K562 (cell line): ENCODE data around the gene IL27RA. TPM values are rescaled to one million over a fixed set of nuclear protein-coding genes. Genes with fewer than 3 reads are reported as not detected.

Source experiments
- ATAC-seq: fragments of 200-7000 bp; cut with Tn5 transposase; 3 replicates; pipeline ENCODE4 v1.9.1; 2020; ENCODE audit warnings: moderate library complexity
- BruUV-seq: library from RNA; stranded (reverse); fragments of 400-500 nt; replicated peaks from 2 replicates; lab custom pipeline; 2021; lab: Mats Ljungman, UMichigan
- CTCF ChIA-PET: fragments of 300-600 bp; formaldehyde crosslinking; extraction: SDS; loops from one replicate; lab custom pipeline; 2021; ENCODE audit warnings: low intra/inter-chr PET ratio; lab: Yijun Ruan, JAX
- POLR2A ChIA-PET: fragments of 300-600, 350-650 bp; sonication (Branson Sonifier 250); formaldehyde crosslinking; extraction: SDS; loops from one replicate; lab custom pipeline; 2021; ENCODE audit warnings: antibody characterized with exemption, inconsistent platforms; lab: Yijun Ruan, JAX
- DNase-seq, 4 experiments: peaks; one replicate each; pipeline versions ENCODE4 v3.0.0 to v3.0.0-alpha.2; 2011 to 2018; ENCODE audit warnings: low spot score in 3 of 4, mixed read lengths in 3 of 4; ENCODE audit errors: extremely low read depth in 1 of 4
- FAIRE-seq: peaks from 2 replicates; lab custom pipeline; 2011; peaks lifted over from hg19 to GRCh38; lab: Jason Lieb, UNC
- H2AFZ ChIP-seq: 2 replicates; pipeline ENCODE4 v1.6.0; 2011; ENCODE audit warnings: low read depth, low read length, control low read depth, inconsistent platforms
- H3K27ac ChIP-seq: fragments of 200-600 bp; 3 replicates; pipeline ENCODE4 v1.8.0; 2011; ENCODE audit warnings: low read depth, mild to moderate bottlenecking, control low read depth, inconsistent platforms, low read length, moderate library complexity, mixed read lengths; ENCODE audit errors: extremely low read depth
- H3K27me3 ChIP-seq, 2 experiments: fragments of 300-600 bp in 1 of 2; 2 replicates in 1 of 2; 3 replicates in 1 of 2; pipeline versions ENCODE4 v1.6.0 to v1.8.0; 2011; ENCODE audit warnings: inconsistent platforms in 2 of 2, low read length in 2 of 2, mild to moderate bottlenecking in 1 of 2, mixed read lengths in 1 of 2, moderate library complexity in 1 of 2; ENCODE audit not compliant: control insufficient read depth in 2 of 2, insufficient read depth in 2 of 2
- H3K36me3 ChIP-seq: fragments of 300-600 bp; 3 replicates; pipeline ENCODE4 v1.8.0; 2011; ENCODE audit warnings: mild to moderate bottlenecking, low read length, inconsistent platforms; ENCODE audit not compliant: control insufficient read depth, insufficient read depth
- H3K4me1 ChIP-seq, 2 experiments: fragments of 200-600 bp in 1 of 2; replicated peaks in 1 of 2; 2 replicates in 1 of 2; 3 replicates in 1 of 2; pipeline versions ENCODE4 v1.5.1 to v1.8.0; 2011; ENCODE audit warnings: inconsistent platforms in 2 of 2, low read length in 2 of 2, mild to moderate bottlenecking in 1 of 2, mixed read lengths in 1 of 2, moderate library complexity in 1 of 2; ENCODE audit not compliant: control insufficient read depth in 2 of 2, insufficient read depth in 2 of 2
- H3K4me2 ChIP-seq: 2 replicates; pipeline ENCODE4 v1.6.1; 2011; ENCODE audit warnings: low read length, control low read depth, inconsistent platforms, mixed read lengths; ENCODE audit not compliant: insufficient read depth
- H3K4me3 ChIP-seq: fragments of 200-600 bp; sonication (generic), shearing (Covaris generic); 2 replicates; pipeline ENCODE4 v1.5.1; 2016; ENCODE audit warnings: control low read depth, inconsistent platforms
- H3K79me2 ChIP-seq: fragments of 200-600 bp; 3 replicates; pipeline ENCODE4 v1.8.0; 2011; ENCODE audit warnings: low read length, inconsistent platforms; ENCODE audit not compliant: control insufficient read depth, insufficient read depth
- H3K9ac ChIP-seq, 2 experiments: 2 replicates each; pipeline versions ENCODE4 v1.6.0 to v1.6.1; 2011; ENCODE audit warnings: low read depth in 2 of 2, low read length in 2 of 2, control low read depth in 1 of 2, inconsistent platforms in 1 of 2, mild to moderate bottlenecking in 1 of 2, mixed read lengths in 1 of 2; ENCODE audit not compliant: insufficient read depth in 1 of 2
- H3K9me1 ChIP-seq: one replicate; pipeline ENCODE4 v1.6.0; 2011; ENCODE audit warnings: inconsistent platforms, mild to moderate bottlenecking, low read length, moderate library complexity; ENCODE audit not compliant: control insufficient read depth, insufficient read depth
- H3K9me3 ChIP-seq: replicated peaks from 2 replicates; pipeline ENCODE4 v1.5.1; 2011; ENCODE audit warnings: low read depth, low read length, inconsistent platforms; ENCODE audit not compliant: control insufficient read depth, insufficient read depth
- H4K20me1 ChIP-seq: replicated peaks from 2 replicates; pipeline ENCODE4 v1.6.1; 2011; ENCODE audit warnings: low read length, inconsistent platforms, mixed read lengths; ENCODE audit not compliant: control insufficient read depth, insufficient read depth
- BACH1 ChIP-seq: fragments of 200-800 bp; sonication (Bioruptor generic); IDR thresholded peaks from 2 replicates; pipeline ENCODE4 v1.6.1; 2016; ENCODE audit warnings: missing genetic modification characterization, missing compliant biosample characterization
- CBFA2T2 ChIP-seq: fragments of 450-650 bp; conservative IDR thresholded peaks from 2 replicates; pipeline ENCODE4 v1.6.1; 2017; ENCODE audit warnings: mild to moderate bottlenecking
- E2F6 ChIP-seq, 2 experiments: IDR thresholded peaks; 2 replicates each; pipeline ENCODE4 v1.6.1; 2011; ENCODE audit warnings: borderline replicate concordance in 1 of 2, control low read depth in 1 of 2, low read depth in 1 of 2, low read length in 1 of 2, mild to moderate bottlenecking in 1 of 2, mixed read lengths in 1 of 2, moderate library complexity in 1 of 2; ENCODE audit not compliant: insufficient read depth in 1 of 2, insufficient read length in 1 of 2, poor library complexity in 1 of 2, severe bottlenecking in 1 of 2; ENCODE audit errors: extremely low read depth in 1 of 2
- EP300 ChIP-seq: IDR thresholded peaks from 2 replicates; pipeline ENCODE4 v1.6.1; 2012; ENCODE audit warnings: low read length, improper control_type of control experiment
- FOXJ2 ChIP-seq: fragments of 200-800 bp; sonication (Bioruptor generic); IDR thresholded peaks from 2 replicates; pipeline ENCODE4 v1.6.1; 2016; ENCODE audit warnings: missing genetic modification characterization, missing compliant biosample characterization
- L3MBTL2 ChIP-seq: fragments of 450-650 bp; IDR thresholded peaks from 2 replicates; pipeline ENCODE4 v1.6.1; 2016; ENCODE audit warnings: mild to moderate bottlenecking, moderate library complexity
- MCM5 ChIP-seq: fragments of 450-650 bp; IDR thresholded peaks from 2 replicates; pipeline ENCODE4 v1.6.1; 2016; ENCODE audit warnings: low read depth
- MYC ChIP-seq, 2 experiments: fragments of 250-450 bp in 1 of 2; sonication (Bioruptor Pico) in 1 of 2; IDR thresholded peaks; 2 replicates each; pipeline versions ENCODE4 v1.5.1 to v1.6.1; 2012 to 2021; ENCODE audit warnings: low read depth in 2 of 2, borderline replicate concordance in 1 of 2, improper control_type of control experiment in 1 of 2, low read length in 1 of 2, mild to moderate bottlenecking in 1 of 2, moderate library complexity in 1 of 2
- NKRF ChIP-seq: fragments of 450-650 bp; IDR thresholded peaks from 2 replicates; pipeline ENCODE4 v1.6.1; 2016; ENCODE audit warnings: borderline replicate concordance
- SMARCA5 ChIP-seq: fragments of 450-650 bp; IDR thresholded peaks from 2 replicates; pipeline ENCODE4 v1.6.1; 2016
- TCF3 ChIP-seq: sonication (generic); formaldehyde crosslinking; IDR thresholded peaks from 2 replicates; pipeline ENCODE4 v1.4.0; 2020; ENCODE audit warnings: mild to moderate bottlenecking, missing genetic modification reagents
- TFE3 ChIP-seq: fragments of 450-650 bp; formaldehyde crosslinking; IDR thresholded peaks from 2 replicates; pipeline ENCODE4 v1.4.0; 2020; ENCODE audit warnings: mild to moderate bottlenecking, mixed read lengths
- ZFX ChIP-seq: sonication (generic); formaldehyde crosslinking; IDR thresholded peaks from 2 replicates; pipeline ENCODE4 v1.8.0; 2022; ENCODE audit warnings: mild to moderate bottlenecking, missing genetic modification reagents, moderate library complexity
- ZNF77 ChIP-seq: fragments of 250-450 bp; sonication (Bioruptor Pico); IDR thresholded peaks from 2 replicates; pipeline ENCODE4 v1.5.0; 2020
- WGBS: fragments of 100-300 bp; shearing (Covaris generic); methylation state at CpG from one replicate; pipeline ENCODE4 v1.1.6; 2016; ENCODE audit warnings: low coverage, mixed read lengths; ENCODE audit not compliant: insufficient coverage; ENCODE audit errors: missing lambda C conversion rate; 5-methylcytosine and 5-hydroxymethylcytosine counted together
- in situ Hi-C: fragments of 300-500 bp; cut with MboI; formaldehyde crosslinking; loops from 4 replicates; pipeline ENCODE4 v1.15.0; 2018; ENCODE audit warnings: inconsistent platforms, mixed read lengths
- intact Hi-C: fragments of 100-400 bp; cut with micrococcal nuclease; formaldehyde crosslinking; loops from 2 replicates; pipeline ENCODE4 v1.14.2; 2022
- polyA plus RNA-seq, 8 experiments: library from polyadenylated mRNA; depleted of rRNA in 4 of 8; stranded (reverse) in 5 of 8; unstranded in 3 of 8; fragments of >200 nt; fragmentation: Nextera tagmentation in 2 of 8; fragmentation: Illumina TruSeq in 1 of 8; extraction: Ambion mirVana in 2 of 8; extraction: Trizol in 1 of 8; gene quantifications; 2 replicates each; pipeline versions ENCODE4 v1.2.1 to v1.2.3, GENCODE V29; 2011 to 2014; ENCODE audit warnings: inconsistent platforms in 1 of 8, missing spikeins in 1 of 8
- total RNA-seq, 7 experiments: library from RNA; depleted of rRNA in 6 of 7; stranded (reverse); fragments of >200 nt in 6 of 7; fragmentation: Illumina TruSeq in 2 of 7; extraction: Trizol in 2 of 7; gene quantifications; 2 replicates each; pipeline versions ENCODE4 v1.2.1 to v1.2.3, GENCODE V29; 2011 to 2021; ENCODE audit warnings: low replicate concordance in 1 of 7
- TF ChIP-seq, protein P1 (sequence below): sonication (generic); formaldehyde crosslinking; IDR thresholded peaks from 2 replicates; pipeline ENCODE4 v1.5.0; 2020; ENCODE audit warnings: missing genetic modification reagents

Gene IL27RA
- total and polyA plus RNA-seq, 9 of the 15 experiments (the other 6 are each of a cell fraction or from before 2014, with no cell fraction given) = 1.9 to 15.9 (median 12.0) TPM

- peak overlapping the region; percentile 53 for H2AFZ ChIP-seq
- no TSS peak for BruUV-seq
- TF ChIP-seq L3MBTL2 = peak; percentile 92
- no peak for TF ChIP-seq EP300
- TF ChIP-seq BACH1 (tag) = 0 out of 2 replicates have a peak, but pooled peaks have one; percentile 47
- TF ChIP-seq ZFX = no peak
- peak; percentile 85 for TF ChIP-seq MYC (IDR thresholded peaks at IDR 0.05; ENCODE audit: low read depth, low read length)
- TF ChIP-seq MYC (CRISPR knock-in tag; IDR thresholded peaks at IDR 0.05; ENCODE audit: borderline replicate concordance, low read depth) = no peak
- TF ChIP-seq TFE3 (CRISPR knock-in tag) = peak; percentile 57
- TF ChIP-seq TCF3 (CRISPR knock-in tag) = no peak
- TF ChIP-seq, protein P1, sequence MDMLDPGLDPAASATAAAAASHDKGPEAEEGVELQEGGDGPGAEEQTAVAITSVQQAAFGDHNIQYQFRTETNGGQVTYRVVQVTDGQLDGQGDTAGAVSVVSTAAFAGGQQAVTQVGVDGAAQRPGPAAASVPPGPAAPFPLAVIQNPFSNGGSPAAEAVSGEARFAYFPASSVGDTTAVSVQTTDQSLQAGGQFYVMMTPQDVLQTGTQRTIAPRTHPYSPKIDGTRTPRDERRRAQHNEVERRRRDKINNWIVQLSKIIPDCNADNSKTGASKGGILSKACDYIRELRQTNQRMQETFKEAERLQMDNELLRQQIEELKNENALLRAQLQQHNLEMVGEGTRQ = peak; percentile 84
- no peak for TF ChIP-seq MCM5
- no peak for TF ChIP-seq SMARCA5
- TF ChIP-seq NKRF = peak; percentile 91
- TF ChIP-seq FOXJ2 = 0 out of 2 replicates have a peak, but pooled peaks have one; percentile 46
- peak; percentile 28; the same call in 1 of the 2 replicates for TF ChIP-seq CBFA2T2
- peak; percentile 46 to 82 for TF ChIP-seq E2F6 (IDR thresholded peaks at IDR 0.05; ENCODE audit: borderline replicate concordance in 1 of 2, extremely low read depth in 1 of 2, insufficient read depth in 1 of 2, insufficient read length in 1 of 2, low read depth in 1 of 2, low read length in 1 of 2, poor library complexity in 1 of 2, severe bottlenecking in 1 of 2)
- TF ChIP-seq ZNF77 (CRISPR knock-in tag) = no peak
Observed at GRCh38 chr19:14004619-14005348, 26.8 kb upstream of the IL27RA start.

More at GRCh38 chr19:14004619-14005348, 26.8 kb upstream of the IL27RA start:
- CTCF ChIA-PET = interaction anchor here (0.6 to 1.4 kb wide), 2 partner anchors 38 to 125 kb away, joined by 3 to 4 read pairs; no protein-coding TSS in a partner anchor
- DNase-seq (peak; percentile 14 to 77 (median 22)), FAIRE-seq (peak; percentile 82), ATAC-seq (no peak)
- Histone ChIP-seq H3K9me3 (no peaks in the 10 kb centered on the region), H3K36me3 (peaks cover 9% of the 10 kb centered on the region; the same call in 1 of the 3 replicates), H4K20me1 (no peaks in the 10 kb centered on the region), H3K27ac (peak overlapping the region; percentile 100), H3K4me1 (peaks cover 45 to 46% of the 10 kb centered on the region in 2 experiments), H3K4me2 (peak overlapping the region; percentile 71), H3K4me3 (peak overlapping the region; percentile 82), H3K79me2 (peaks cover 50% of the 10 kb centered on the region), H3K9ac (peak overlapping the region; percentile 50 to 65; a peak in 3 of 4 replicates), H3K27me3 (no peaks in the 10 kb centered on the region), H3K9me1 (no peaks in the 10 kb centered on the region)
- in situ Hi-C loops = no loop called here
- intact Hi-C loops = loop anchor here (2.0 kb wide), 1 partner anchor 52 kb away; the partner anchor contains the start of gene DCAF15
- 9% methylated on average over 14 of the region's 14 CpGs for WGBS
- POLR2A ChIA-PET = interaction anchor here (0.8 to 1.0 kb wide), 4 partner anchors 10 to 402 kb away, joined by 3 to 5 read pairs (median 3); no protein-coding TSS in a partner anchor
